DMS79 treated with DMSO at 0.1 percent for 48 hours (cell line): ENCODE measurements around the gene TTC9C.
"Not testable (repeated sequence)": the region's sequence is repeated elsewhere in the genome, so short reads cannot be mapped to it uniquely, and the experiment has no call there.

ENCODE experiments used
- DNase-seq: peaks from one replicate; lab custom pipeline; 2025; lab: John Stamatoyannopoulos, UW

TTC9C gene

GRCh38 chr11:62752177-62752785 lies 24.0 kb downstream of the TTC9C start:
- no peak for DNase-seq

DNA sequence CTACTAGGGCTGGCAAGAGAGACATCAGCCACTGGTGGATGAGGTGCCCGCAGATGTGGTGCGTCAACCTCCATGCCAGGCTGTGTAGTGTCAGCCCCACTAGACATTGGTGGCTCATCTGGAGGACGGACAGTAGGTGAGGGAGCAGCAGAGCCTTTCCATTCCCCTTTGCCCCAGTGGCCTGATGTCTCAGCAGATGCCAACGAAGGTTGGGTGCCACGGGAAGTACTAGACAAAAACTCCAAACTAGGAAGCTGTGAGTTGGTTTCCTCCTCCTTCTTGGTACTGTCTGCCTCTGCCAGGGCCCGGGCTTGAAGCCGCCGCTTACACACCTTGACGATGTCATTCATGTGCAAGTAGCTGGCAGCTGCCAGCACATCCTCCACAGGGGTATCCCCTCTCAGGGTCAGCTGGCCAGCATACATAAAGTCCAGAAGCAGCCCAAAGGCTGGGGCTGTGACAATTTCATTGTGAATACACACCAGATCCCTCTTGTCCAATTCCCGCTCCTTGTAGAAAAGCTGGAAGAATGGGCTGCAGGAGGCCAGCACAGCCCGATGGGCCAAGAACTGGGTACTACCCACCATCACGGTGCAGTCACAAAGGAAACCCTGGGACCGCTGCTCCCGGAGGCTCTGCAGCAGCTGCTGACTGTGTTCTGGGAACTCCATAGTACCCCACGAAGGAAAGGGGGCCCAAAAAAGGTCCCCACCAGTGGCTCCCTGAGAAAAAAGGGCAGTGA lies 24.9 kb downstream of the TTC9C start:
- DNase-seq = no peak

GRCh38 chr11:62753736-62754603 lies 25.7 kb downstream of the TTC9C start, which contains the start of gene ZBTB3:
Gene ZBTB3, minus strand, starts transcription at chr11:62754160. Its CDS starts 496 bp downstream, at chr11:62753664.
- peak; percentile 99 for DNase-seq

- no peak for DNase-seq
Measured at GRCh38 chr11:62755086-62755615, 26.9 kb downstream of the TTC9C start.

DNA sequence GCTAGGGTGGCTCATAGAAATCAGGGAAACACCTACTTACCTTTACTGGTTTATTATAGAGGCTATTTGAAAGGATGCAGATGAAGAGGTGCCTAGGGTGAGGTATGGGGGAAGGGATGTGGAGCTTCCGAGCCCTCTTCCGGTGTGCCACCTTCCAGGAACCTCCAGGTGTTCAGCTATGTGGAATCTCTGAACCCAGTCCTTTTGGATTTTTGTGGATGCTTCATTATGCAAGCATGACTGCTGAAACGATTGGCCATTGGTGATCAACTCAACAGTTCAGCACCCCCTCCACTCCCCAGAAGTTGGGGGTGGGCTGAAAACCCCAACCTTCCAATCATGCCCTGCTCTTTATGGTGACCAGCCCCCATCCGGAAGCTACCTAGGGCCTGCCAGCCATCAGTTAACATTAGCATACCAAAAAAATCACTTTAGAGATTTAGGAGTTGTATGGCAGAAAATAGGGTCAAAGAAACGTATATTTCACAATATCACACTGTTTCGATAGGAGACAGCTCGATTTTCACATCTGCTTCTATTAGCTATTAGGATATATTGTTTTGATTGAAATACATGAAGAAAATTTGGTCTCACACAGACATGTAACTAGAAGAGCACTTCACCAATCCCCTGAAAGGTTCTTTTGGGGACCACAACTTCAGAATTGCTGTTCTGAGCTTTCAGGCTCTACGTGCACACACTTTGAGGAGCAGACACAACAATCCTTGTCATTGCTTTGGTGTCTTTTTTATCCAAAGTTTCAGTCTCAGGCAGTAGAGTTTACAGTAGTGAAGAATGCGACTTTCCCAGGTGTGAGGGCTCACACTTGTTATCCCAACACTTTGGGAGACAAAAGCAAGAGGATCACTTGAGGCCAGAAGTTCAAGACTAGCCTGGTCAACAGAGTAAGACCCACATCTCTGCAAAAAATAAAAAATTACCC lies 29.8 kb downstream of the TTC9C start:
- no peak for DNase-seq

- DNase-seq = not testable (repeated sequence)
Measured at GRCh38 chr11:62760867-62761227, 32.6 kb downstream of the TTC9C start.

- no peak for DNase-seq
Measured at GRCh38 chr11:62770778-62771143, 42.5 kb downstream of the TTC9C start.

DNA sequence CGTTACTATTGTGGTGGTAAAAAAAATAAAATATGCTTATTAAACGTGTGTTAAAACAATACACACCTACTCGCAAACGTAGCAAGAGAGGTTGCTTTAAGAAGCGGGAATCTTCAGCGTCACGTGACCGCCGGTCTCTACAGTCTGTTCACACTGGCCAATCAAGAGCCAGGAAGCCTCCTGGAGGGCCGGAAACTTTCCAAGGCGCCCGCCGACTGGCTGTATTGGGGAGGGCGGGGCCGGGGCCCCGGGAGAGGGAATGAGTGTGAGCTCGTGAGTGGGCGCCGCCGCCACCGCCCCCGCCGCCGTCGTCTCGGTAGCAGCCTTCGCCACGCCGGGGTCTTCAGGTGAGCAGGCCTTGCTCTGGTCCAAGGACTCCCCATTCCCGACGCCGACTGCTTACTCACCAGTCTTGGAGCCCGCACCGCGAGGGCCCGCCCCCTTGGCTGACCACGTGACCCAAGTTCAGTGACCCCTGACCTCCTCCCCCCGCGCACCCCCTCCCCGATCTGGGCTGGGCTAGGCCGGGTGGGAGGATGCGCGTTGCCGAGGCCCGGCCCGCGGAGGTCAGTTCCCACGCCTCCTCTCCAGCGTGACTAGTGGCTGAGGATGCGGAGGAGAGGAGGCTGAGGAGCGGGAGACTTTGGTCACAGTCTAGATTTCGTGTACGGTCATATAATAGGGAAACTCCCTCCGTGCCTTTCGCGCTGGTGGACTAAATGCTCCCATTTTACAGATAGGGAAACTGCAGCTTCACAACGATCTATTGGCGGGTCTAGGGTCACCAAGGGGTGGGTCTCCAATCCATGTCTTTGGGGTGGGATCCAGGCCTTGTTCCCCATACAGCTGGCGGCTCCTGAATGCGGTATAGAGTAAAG lies 43.1 kb downstream of the TTC9C start, which contains the start of gene TAF6L:
TAF6L (plus strand) TSS at position 253 of the 878 bp plus-strand sequence. CDS start 4,388 bp downstream, outside the sequence.
- peak; percentile 98 for DNase-seq

- DNase-seq = no peak
Measured at GRCh38 chr11:62774407-62774806, 46.1 kb downstream of the TTC9C start.

DNA sequence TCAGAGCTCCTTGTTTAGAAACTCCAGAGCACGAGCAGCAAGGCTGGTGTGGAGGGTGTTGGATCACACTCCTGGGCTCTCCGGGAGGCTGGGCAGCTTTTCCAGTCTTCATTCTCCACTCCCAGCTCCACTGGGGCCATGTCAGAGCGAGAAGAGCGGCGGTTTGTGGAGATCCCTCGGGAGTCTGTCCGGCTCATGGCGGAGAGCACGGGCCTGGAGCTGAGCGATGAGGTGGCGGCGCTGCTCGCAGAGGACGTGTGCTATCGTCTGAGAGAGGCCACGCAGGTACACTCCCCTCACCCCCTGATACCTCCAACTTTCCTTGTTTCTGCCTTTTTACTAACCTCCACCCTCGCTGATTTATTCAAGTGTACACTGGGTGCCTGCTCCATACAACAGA lies 47.4 kb downstream of the TTC9C start:
- DNase-seq = no peak

DNA sequence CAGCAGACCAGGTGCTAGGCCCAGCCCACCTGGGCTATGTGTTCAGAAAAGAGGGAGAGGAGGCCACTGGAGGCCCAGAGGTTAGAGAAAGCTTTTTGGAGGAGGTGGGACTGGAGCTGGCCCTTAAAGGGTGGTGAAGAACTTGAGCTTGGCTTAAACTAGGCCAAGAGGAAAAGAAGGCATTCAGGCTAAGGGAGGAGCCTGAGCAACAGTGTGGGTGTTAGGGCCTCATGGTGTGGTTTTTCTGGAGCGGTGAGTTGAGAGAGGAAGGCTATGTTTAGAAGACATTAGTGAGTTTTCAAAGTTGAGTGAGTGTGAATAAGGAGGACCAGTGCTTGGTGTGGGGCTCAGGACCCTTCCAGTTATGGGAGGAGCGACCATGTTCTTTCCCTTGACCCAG lies 49.1 kb downstream of the TTC9C start:
- DNase-seq = no peak

- DNase-seq = no peak
Measured at GRCh38 chr11:62778441-62778840, 50.2 kb downstream of the TTC9C start.

DNA sequence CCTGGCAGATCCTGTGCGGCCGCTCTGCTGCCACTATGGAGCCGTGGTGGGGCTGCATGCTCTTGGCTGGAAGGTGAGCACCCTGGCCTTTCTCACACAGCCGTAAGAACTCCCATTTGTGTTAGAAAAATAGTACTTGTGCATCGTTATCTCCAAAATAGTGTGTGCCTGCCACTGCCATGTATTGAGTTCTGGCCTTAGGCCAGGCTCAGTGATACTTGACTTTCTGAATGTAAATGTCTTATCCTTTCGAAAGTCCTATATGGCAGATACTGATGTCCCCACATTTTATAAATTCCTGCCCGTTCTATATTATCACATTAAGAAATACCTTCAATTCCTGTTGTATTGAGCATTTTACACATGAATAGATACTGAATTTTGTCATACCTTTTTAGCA lies 54.5 kb downstream of the TTC9C start:
- DNase-seq = no peak

DNA sequence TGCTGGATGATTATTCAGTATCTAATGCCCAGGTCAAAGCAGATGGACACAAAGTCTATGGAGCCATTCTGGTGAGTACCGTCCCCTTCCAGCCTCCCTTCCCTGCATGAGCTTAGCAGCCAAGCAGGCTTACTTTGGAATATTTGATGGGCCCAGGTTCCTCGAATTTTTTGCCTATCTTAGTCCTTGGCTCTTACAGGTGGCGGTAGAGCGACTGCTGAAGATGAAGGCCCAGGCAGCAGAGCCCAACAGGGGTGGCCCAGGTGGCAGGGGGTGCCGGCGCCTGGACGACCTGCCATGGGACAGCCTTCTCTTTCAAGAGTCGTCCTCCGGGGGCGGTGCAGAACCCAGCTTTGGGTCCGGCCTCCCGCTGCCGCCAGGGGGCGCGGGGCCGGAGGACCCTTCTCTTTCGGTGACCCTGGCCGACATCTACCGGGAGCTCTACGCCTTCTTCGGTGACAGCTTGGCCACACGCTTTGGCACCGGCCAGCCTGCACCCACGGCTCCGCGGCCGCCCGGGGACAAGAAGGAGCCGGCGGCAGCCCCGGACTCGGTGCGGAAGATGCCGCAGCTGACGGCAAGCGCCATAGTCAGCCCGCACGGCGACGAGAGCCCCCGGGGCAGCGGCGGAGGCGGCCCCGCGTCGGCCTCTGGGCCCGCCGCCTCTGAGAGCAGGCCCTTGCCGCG lies 58.2 kb downstream of the TTC9C start:
- DNase-seq = peak; percentile 61

DNA sequence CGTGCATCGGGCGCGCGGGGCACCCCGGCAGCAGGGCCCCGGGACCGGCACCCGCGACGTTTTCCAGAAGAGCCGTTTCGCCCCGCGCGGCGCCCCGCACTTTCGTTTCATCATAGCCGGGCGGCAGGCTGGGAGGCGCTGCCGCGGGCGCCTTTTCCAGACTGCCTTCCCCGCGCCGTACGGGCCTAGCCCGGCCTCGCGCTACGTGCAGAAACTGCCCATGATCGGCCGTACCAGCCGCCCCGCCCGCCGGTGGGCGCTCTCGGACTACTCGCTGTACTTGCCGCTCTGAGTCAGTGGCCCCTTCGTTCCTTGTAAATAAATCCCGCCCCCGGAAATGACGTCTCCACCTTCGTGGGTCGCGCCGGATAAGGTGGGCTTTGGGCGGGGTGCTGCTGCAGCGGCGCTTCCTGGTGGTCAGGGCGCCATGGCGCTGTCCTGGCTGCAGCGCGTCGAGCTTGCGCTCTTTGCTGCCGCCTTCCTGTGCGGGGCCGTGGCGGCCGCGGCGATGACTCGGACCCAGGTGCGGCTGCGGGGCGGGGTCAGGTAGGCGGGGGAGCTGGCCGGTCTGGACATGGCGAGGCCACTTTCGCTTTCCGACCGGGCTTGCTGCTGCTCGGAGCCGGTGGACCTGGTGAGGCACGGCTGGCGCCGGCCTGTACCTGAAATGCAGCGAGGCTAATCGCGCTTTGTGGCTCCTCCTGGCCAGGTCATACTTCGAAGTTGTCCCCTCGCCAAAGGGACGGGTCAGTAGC lies 58.9 kb downstream of the TTC9C start, which contains the start of gene TMEM179B:
TMEM179B (plus strand) TSS at position 398 of the 755 bp plus-strand sequence; CDS start at position 428, 30 bp downstream.
- DNase-seq = peak; percentile 93
